Endothelial cell of hepatic sinusoid (primary cell): ENCODE results near the gene TCF7L1.

ENCODE experiments used
- in situ Hi-C: cut with HindIII; loops from 2 replicates; pipeline ENCODE4 v1.10.0; 2017; ENCODE audit warnings: low sequenced_read_pairs

TCF7L1 gene

GRCh38 chr2:85269959-85270358 lies 136.8 kb downstream of the TCF7L1 start:
- in situ Hi-C loops, result no loop called here

- in situ Hi-C loops, result no loop called here
Measured at GRCh38 chr2:85272357-85272756, 139.2 kb downstream of the TCF7L1 start.

GRCh38 chr2:85273738-85274731 lies 140.8 kb downstream of the TCF7L1 start:
- in situ Hi-C loops, result no loop called here

GRCh38 chr2:85275984-85276540 lies 142.9 kb downstream of the TCF7L1 start:
- in situ Hi-C loops, result loop anchor here (5.0 to 25.0 kb wide), 2 partner anchors 34 to 214 kb away; no protein-coding TSS in a partner anchor

- in situ Hi-C loops, result loop anchor here (5.0 to 25.0 kb wide), 2 partner anchors 34 to 214 kb away; no protein-coding TSS in a partner anchor
Measured at GRCh38 chr2:85276571-85277118, 143.5 kb downstream of the TCF7L1 start.

- in situ Hi-C loops, result loop anchor here (5.0 to 25.0 kb wide), 2 partner anchors 35 to 215 kb away; no protein-coding TSS in a partner anchor
Measured at GRCh38 chr2:85277416-85278158, 144.4 kb downstream of the TCF7L1 start.

GRCh38 chr2:85278361-85278760 lies 145.2 kb downstream of the TCF7L1 start:
- in situ Hi-C loops, result loop anchor here (5.0 to 25.0 kb wide), 2 partner anchors 36 to 216 kb away; no protein-coding TSS in a partner anchor

- in situ Hi-C loops, result loop anchor here (25.0 kb wide), 1 partner anchor 219 kb away; no protein-coding TSS in a partner anchor
Measured at GRCh38 chr2:85281553-85281952, 148.4 kb downstream of the TCF7L1 start.

GRCh38 chr2:85282914-85283313 lies 149.7 kb downstream of the TCF7L1 start:
- in situ Hi-C loops, result loop anchor here (25.0 kb wide), 1 partner anchor 221 kb away; no protein-coding TSS in a partner anchor

GRCh38 chr2:85283641-85284040 lies 150.4 kb downstream of the TCF7L1 start:
- in situ Hi-C loops, result loop anchor here (25.0 kb wide), 1 partner anchor 221 kb away; no protein-coding TSS in a partner anchor

- in situ Hi-C loops, result loop anchor here (5.0 to 25.0 kb wide), 2 partner anchors 140 to 225 kb away; no protein-coding TSS in a partner anchor
Measured at GRCh38 chr2:85286918-85287317, 153.7 kb downstream of the TCF7L1 start.

- in situ Hi-C loops, result loop anchor here (5.0 to 25.0 kb wide), 2 partner anchors 140 to 225 kb away; no protein-coding TSS in a partner anchor
Measured at GRCh38 chr2:85287721-85288120, 154.5 kb downstream of the TCF7L1 start.

- in situ Hi-C loops, result loop anchor here (5.0 to 25.0 kb wide), 2 partner anchors 141 to 226 kb away; no protein-coding TSS in a partner anchor
Measured at GRCh38 chr2:85288244-85288725, 155.1 kb downstream of the TCF7L1 start.

GRCh38 chr2:85291425-85292023 lies 158.3 kb downstream of the TCF7L1 start:
- in situ Hi-C loops, result loop anchor here (25.0 kb wide), 1 partner anchor 229 kb away; no protein-coding TSS in a partner anchor

- in situ Hi-C loops, result no loop called here
Measured at GRCh38 chr2:85302121-85302520, 168.9 kb downstream of the TCF7L1 start.

- in situ Hi-C loops, result no loop called here
Measured at GRCh38 chr2:85303780-85304531, 170.8 kb downstream of the TCF7L1 start.

GRCh38 chr2:85307527-85307897 lies 174.3 kb downstream of the TCF7L1 start:
- in situ Hi-C loops, result no loop called here

- in situ Hi-C loops, result no loop called here
Measured at GRCh38 chr2:85308201-85308600, 175.0 kb downstream of the TCF7L1 start.
